HepG2 (cell line): Measurements from ENCODE around the gene TLR9. TPM values are rescaled to one million over a fixed set of nuclear protein-coding genes. Genes with fewer than 3 reads are reported as not detected.

Experiments used
- ATAC-seq: fragments of 200-7000 bp; cut with Tn5 transposase; 3 replicates; pipeline ENCODE4 v1.9.1; 2020; ENCODE audit warnings: mild to moderate bottlenecking, moderate library complexity
- BruUV-seq: library from RNA; stranded (reverse); fragments of 400-500 nt; replicated peaks from 2 replicates; lab custom pipeline; 2021; lab: Mats Ljungman, UMichigan
- CTCF ChIA-PET: fragments of 300-600 bp; formaldehyde crosslinking; extraction: SDS; loops from one replicate; lab custom pipeline; 2021; ENCODE audit warnings: low total read pairs, inconsistent platforms, low intra/inter-chr PET ratio; lab: Yijun Ruan, JAX
- POLR2A ChIA-PET: fragments of 350-600 bp; sonication (Branson Sonifier 250); formaldehyde crosslinking; loops from one replicate; lab custom pipeline; 2020; ENCODE audit warnings: antibody characterized with exemption, inconsistent platforms; lab: Yijun Ruan, JAX
- DNase-seq: peaks from one replicate; pipeline ENCODE4 v3.0.0-alpha.2; 2015; ENCODE audit warnings: low spot score
- FAIRE-seq: peaks from 3 replicates; lab custom pipeline; 2011; peaks lifted over from hg19 to GRCh38; lab: Jason Lieb, UNC
- H2AFZ ChIP-seq: one replicate; pipeline ENCODE4 v1.6.1; 2011; ENCODE audit warnings: low read length, inconsistent platforms
- H3K27ac ChIP-seq: fragments of 300-600 bp; 3 replicates; pipeline ENCODE4 v1.8.0; 2011; ENCODE audit warnings: mixed run types, mild to moderate bottlenecking, mixed read lengths, low read length, inconsistent platforms; ENCODE audit not compliant: insufficient read depth; ENCODE audit errors: extremely low read length
- H3K27me3 ChIP-seq, 2 experiments: fragments of 200-600 bp in 1 of 2; 2 replicates in 1 of 2; 3 replicates in 1 of 2; pipeline versions ENCODE4 v1.6.0 to v1.8.0; 2011; ENCODE audit warnings: low read length in 2 of 2, mild to moderate bottlenecking in 2 of 2, moderate library complexity in 2 of 2, inconsistent platforms in 1 of 2; ENCODE audit not compliant: insufficient read depth in 2 of 2, control insufficient read depth in 1 of 2
- H3K36me3 ChIP-seq, 2 experiments: fragments of 200-600 bp in 1 of 2; replicated peaks in 1 of 2; 2 replicates in 1 of 2; 3 replicates in 1 of 2; pipeline versions ENCODE4 v1.5.1 to v1.8.0; 2011; ENCODE audit warnings: low read length in 2 of 2, inconsistent platforms in 1 of 2; ENCODE audit not compliant: insufficient read depth in 2 of 2, control insufficient read depth in 1 of 2
- H3K4me1 ChIP-seq: 2 replicates; pipeline ENCODE4 v1.5.1; 2012; ENCODE audit warnings: low read length, inconsistent platforms; ENCODE audit not compliant: insufficient read depth
- H3K4me2 ChIP-seq: 2 replicates; pipeline ENCODE4 v1.6.0; 2011; ENCODE audit warnings: low read depth, low read length, inconsistent platforms
- H3K4me3 ChIP-seq, 3 experiments: fragments of 200-600 bp in 1 of 3; sonication (generic), shearing (Covaris generic) in 1 of 3; replicated peaks in 1 of 3; 2 replicates each; pipeline ENCODE4 v1.5.1; 2011 to 2016; ENCODE audit warnings: low read length in 3 of 3, inconsistent platforms in 2 of 3, low read depth in 2 of 3, mild to moderate bottlenecking in 2 of 3, control low read depth in 1 of 3, mixed read lengths in 1 of 3; ENCODE audit not compliant: insufficient read depth in 1 of 3
- H3K79me2 ChIP-seq: one replicate; pipeline ENCODE4 v1.6.1; 2011; ENCODE audit warnings: low read length, inconsistent platforms; ENCODE audit not compliant: insufficient read depth
- H3K9ac ChIP-seq: 2 replicates; pipeline ENCODE4 v1.6.0; 2011; ENCODE audit warnings: mild to moderate bottlenecking, low read depth, low read length, inconsistent platforms; ENCODE audit not compliant: insufficient read depth
- H3K9me3 ChIP-seq: 2 replicates; pipeline ENCODE4 v1.5.1; 2012; ENCODE audit warnings: mild to moderate bottlenecking, low read length
- H4K20me1 ChIP-seq: 2 replicates; pipeline ENCODE4 v1.6.0; 2011; ENCODE audit warnings: inconsistent platforms, mild to moderate bottlenecking, low read length, moderate library complexity; ENCODE audit not compliant: insufficient read depth
- HDAC6 ChIP-seq: fragments of 200-600 bp; sonication (generic); IDR thresholded peaks from 2 replicates; pipeline ENCODE4 v1.7.0; 2017; ENCODE audit warnings: mild to moderate bottlenecking, antibody characterized with exemption, low read length, low read depth
- MIER2 ChIP-seq: IDR thresholded peaks from 2 replicates; pipeline ENCODE4 v1.6.1; 2016; ENCODE audit warnings: missing biosample characterization, missing genetic modification reagents
- PHF21A ChIP-seq: sonication (generic); formaldehyde crosslinking; IDR thresholded peaks from 2 replicates; pipeline ENCODE4 v1.5.0; 2020; ENCODE audit warnings: mild to moderate bottlenecking, missing genetic modification reagents
- RBM22 ChIP-seq: fragments of 200-400 bp; formaldehyde crosslinking; optimal IDR thresholded peaks from 2 replicates; pipeline ENCODE3; 2017; ENCODE audit warnings: mild to moderate bottlenecking, low read length, moderate library complexity
- ZNF101 ChIP-seq: sonication (generic); formaldehyde crosslinking; IDR thresholded peaks from 2 replicates; pipeline ENCODE4 v1.4.0; 2020; ENCODE audit warnings: mild to moderate bottlenecking, low read depth, missing genetic modification reagents, borderline replicate concordance
- ZNF713 ChIP-seq: sonication (generic); formaldehyde crosslinking; IDR thresholded peaks from 2 replicates; pipeline ENCODE4 v1.4.0; 2020; ENCODE audit warnings: mild to moderate bottlenecking, missing genetic modification reagents
- ZNF780A ChIP-seq: sonication (generic); formaldehyde crosslinking; IDR thresholded peaks from 2 replicates; pipeline ENCODE4 v1.8.0; 2022; ENCODE audit warnings: mild to moderate bottlenecking, missing genetic modification reagents, moderate library complexity
- WGBS: methylation state at CpG from one replicate; pipeline ENCODE4 v1.1.6; 2017; ENCODE audit warnings: low lambda C conversion rate; 5-methylcytosine and 5-hydroxymethylcytosine counted together
- in situ Hi-C: cut with HindIII; loops from 2 replicates; pipeline ENCODE4 v1.10.0; 2017; ENCODE audit warnings: low pct_unique_long_range_greater_than_20kb; ENCODE audit not compliant: extremely low pct_ligation_motif_present
- intact Hi-C: fragments of 100-400 bp; cut with micrococcal nuclease; formaldehyde crosslinking; loops from one replicate; pipeline ENCODE4 v1.10.0; 2022; ENCODE audit not compliant: unreplicated experiment
- polyA plus RNA-seq, 8 experiments: library from polyadenylated mRNA; depleted of rRNA in 3 of 8; stranded (reverse) in 7 of 8; unstranded in 1 of 8; fragments of >200 nt; fragmentation: Illumina TruSeq in 4 of 8; extraction: Trizol in 4 of 8; gene quantifications; 2 replicates each; pipeline versions ENCODE4 v1.2.1 to v1.2.3, GENCODE V29; 2011 to 2016; ENCODE audit warnings: low read depth in 4 of 8, missing spikeins in 1 of 8, mixed read lengths in 1 of 8; ENCODE audit not compliant: insufficient read depth in 1 of 8
- total RNA-seq, 5 experiments: library from RNA; depleted of rRNA; stranded (reverse); fragments of >200 nt; fragmentation: Illumina TruSeq; extraction: Trizol; gene quantifications; 2 replicates each; pipeline ENCODE4 v1.2.3, GENCODE V29; 2016; ENCODE audit warnings: low read depth in 1 of 5
- TF ChIP-seq, protein P1 (sequence below), 2 experiments: sonication (generic) in 1 of 2; formaldehyde crosslinking in 1 of 2; IDR thresholded peaks; 2 replicates each; pipeline versions ENCODE4 v1.4.0 to v1.6.1; 2016 to 2020; ENCODE audit warnings: borderline replicate concordance in 1 of 2, low read depth in 1 of 2, mild to moderate bottlenecking in 1 of 2, missing genetic modification reagents in 1 of 2
- TF ChIP-seq, protein P2 (sequence below): sonication (generic); formaldehyde crosslinking; IDR thresholded peaks from 2 replicates; pipeline ENCODE4 v1.4.0; 2020; ENCODE audit warnings: missing genetic modification reagents, borderline replicate concordance

The TLR9 gene
- total and polyA plus RNA-seq, 2 of the 13 experiments (the other 11 are each of a cell fraction or from before 2014, with no cell fraction given), result not detected

GRCh38 chr3:52249683-52250082 is 24.2 kb upstream of the TLR9 start:
- CTCF ChIA-PET, result no interaction called here

GRCh38 chr3:52248816-52249547 is 23.5 kb upstream of the TLR9 start:
- 87% methylated on average over 6 of the region's 10 CpGs for WGBS
- CTCF ChIA-PET, result no interaction called here
- TF ChIP-seq, protein P1, sequence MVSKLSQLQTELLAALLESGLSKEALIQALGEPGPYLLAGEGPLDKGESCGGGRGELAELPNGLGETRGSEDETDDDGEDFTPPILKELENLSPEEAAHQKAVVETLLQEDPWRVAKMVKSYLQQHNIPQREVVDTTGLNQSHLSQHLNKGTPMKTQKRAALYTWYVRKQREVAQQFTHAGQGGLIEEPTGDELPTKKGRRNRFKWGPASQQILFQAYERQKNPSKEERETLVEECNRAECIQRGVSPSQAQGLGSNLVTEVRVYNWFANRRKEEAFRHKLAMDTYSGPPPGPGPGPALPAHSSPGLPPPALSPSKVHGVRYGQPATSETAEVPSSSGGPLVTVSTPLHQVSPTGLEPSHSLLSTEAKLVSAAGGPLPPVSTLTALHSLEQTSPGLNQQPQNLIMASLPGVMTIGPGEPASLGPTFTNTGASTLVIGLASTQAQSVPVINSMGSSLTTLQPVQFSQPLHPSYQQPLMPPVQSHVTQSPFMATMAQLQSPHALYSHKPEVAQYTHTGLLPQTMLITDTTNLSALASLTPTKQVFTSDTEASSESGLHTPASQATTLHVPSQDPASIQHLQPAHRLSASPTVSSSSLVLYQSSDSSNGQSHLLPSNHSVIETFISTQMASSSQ (IDR thresholded peaks at IDR 0.05; ENCODE audit: low read depth), result no peak
- TF ChIP-seq, protein P1 (CRISPR knock-in tag; IDR thresholded peaks at IDR 0.05; ENCODE audit: borderline replicate concordance), result no peak
- no peak for TF ChIP-seq ZNF713
- TF ChIP-seq PHF21A, result no peak
- TF ChIP-seq MIER2 (CRISPR knock-in tag), result no peak
- TF ChIP-seq HDAC6, result no peak
- TF ChIP-seq, protein P2, sequence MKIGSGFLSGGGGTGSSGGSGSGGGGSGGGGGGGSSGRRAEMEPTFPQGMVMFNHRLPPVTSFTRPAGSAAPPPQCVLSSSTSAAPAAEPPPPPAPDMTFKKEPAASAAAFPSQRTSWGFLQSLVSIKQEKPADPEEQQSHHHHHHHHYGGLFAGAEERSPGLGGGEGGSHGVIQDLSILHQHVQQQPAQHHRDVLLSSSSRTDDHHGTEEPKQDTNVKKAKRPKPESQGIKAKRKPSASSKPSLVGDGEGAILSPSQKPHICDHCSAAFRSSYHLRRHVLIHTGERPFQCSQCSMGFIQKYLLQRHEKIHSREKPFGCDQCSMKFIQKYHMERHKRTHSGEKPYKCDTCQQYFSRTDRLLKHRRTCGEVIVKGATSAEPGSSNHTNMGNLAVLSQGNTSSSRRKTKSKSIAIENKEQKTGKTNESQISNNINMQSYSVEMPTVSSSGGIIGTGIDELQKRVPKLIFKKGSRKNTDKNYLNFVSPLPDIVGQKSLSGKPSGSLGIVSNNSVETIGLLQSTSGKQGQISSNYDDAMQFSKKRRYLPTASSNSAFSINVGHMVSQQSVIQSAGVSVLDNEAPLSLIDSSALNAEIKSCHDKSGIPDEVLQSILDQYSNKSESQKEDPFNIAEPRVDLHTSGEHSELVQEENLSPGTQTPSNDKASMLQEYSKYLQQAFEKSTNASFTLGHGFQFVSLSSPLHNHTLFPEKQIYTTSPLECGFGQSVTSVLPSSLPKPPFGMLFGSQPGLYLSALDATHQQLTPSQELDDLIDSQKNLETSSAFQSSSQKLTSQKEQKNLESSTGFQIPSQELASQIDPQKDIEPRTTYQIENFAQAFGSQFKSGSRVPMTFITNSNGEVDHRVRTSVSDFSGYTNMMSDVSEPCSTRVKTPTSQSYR (CRISPR knock-in tag), result no peak
- TF ChIP-seq ZNF101 (CRISPR knock-in tag), result no peak

More at GRCh38 chr3:52249683-52250082, 24.2 kb upstream of the TLR9 start:
- WGBS, result 94% methylated on average over 6 of the region's 6 CpGs
- no TSS peak for BruUV-seq
- Histone ChIP-seq H3K9ac (no peak overlapping the region), H3K4me3 (no peak overlapping the region), H2AFZ (no peak overlapping the region), H3K36me3 (peaks cover 5 to 16% of the 10 kb centered on the region in 2 experiments; a peak in 4 of 5 replicates), H3K27me3 (no peaks in the 10 kb centered on the region), H4K20me1 (no peaks in the 10 kb centered on the region), H3K9me3 (no peaks in the 10 kb centered on the region), H3K4me1 (peaks cover 26% of the 10 kb centered on the region), H3K27ac (no peak overlapping the region), H3K79me2 (no peaks in the 10 kb centered on the region), H3K4me2 (no peak overlapping the region)
- DNase-seq (no peak), FAIRE-seq (no peak), ATAC-seq (no peak)
- POLR2A ChIA-PET, result interaction anchor here (1.0 to 2.9 kb wide), 5 partner anchors 9 to 40 kb away, joined by 4 to 13 read pairs (median 7); partner anchors contain the start of genes TWF2 and WDR82
- no peak for TF ChIP-seq ZNF780A (CRISPR knock-in tag)
- TF ChIP-seq RBM22, result peak; percentile 11
- intact Hi-C loops (no loop called here), in situ Hi-C loops (no loop called here)

More at GRCh38 chr3:52248816-52249547, 23.5 kb upstream of the TLR9 start:
- peak; percentile 1; the same call in 1 of the 3 replicates for ATAC-seq
- FAIRE-seq, result no peak
- Histone ChIP-seq H3K27me3 (no peaks in the 10 kb centered on the region), H2AFZ (no peak overlapping the region), H4K20me1 (no peaks in the 10 kb centered on the region), H3K9me3 (no peaks in the 10 kb centered on the region), H3K4me3 (no peak overlapping the region), H3K36me3 (peaks cover 4 to 9% of the 10 kb centered on the region in 2 experiments; a peak in 4 of 5 replicates), H3K27ac (no peak overlapping the region), H3K4me1 (peaks cover 33% of the 10 kb centered on the region), H3K79me2 (no peaks in the 10 kb centered on the region), H3K9ac (no peak overlapping the region), H3K4me2 (no peak overlapping the region)
- no peak for DNase-seq
- in situ Hi-C loops (no loop called here), intact Hi-C loops (no loop called here)
- BruUV-seq, result no TSS peak
- POLR2A ChIA-PET, result interaction anchor here (1.5 to 2.9 kb wide), 4 partner anchors 9 to 30 kb away, joined by 5 to 13 read pairs (median 8); partner anchors contain the start of genes TWF2 and WDR82
